Measurements from ENCODE around the gene KRT33B. TPM values are rescaled to one million over a fixed set of nuclear protein-coding genes. Genes with fewer than 3 reads are reported as not detected.

Gene KRT33B
- total RNA-seq, 2 experiments from 2014 or later: not detected

- Histone ChIP-seq H4K20me1 (ENCODE audit: insufficient read depth, low read length) (no peaks in the 10 kb centered on the region), H3K36me3 (ENCODE audit: insufficient read depth, low read length) (no peaks in the 10 kb centered on the region), H3K9me3 (ENCODE audit: low read length) (no peaks in the 10 kb centered on the region), H3K9me2 (ENCODE audit: insufficient read depth, low read length) (no peaks in the 10 kb centered on the region), H2AFZ (ENCODE audit: low read length) (no peak overlapping the region), H3K27ac (ENCODE audit: low read depth, low read length, poor library complexity, severe bottlenecking) (no peak overlapping the region), H3K4me2 (ENCODE audit: low read length) (no peak overlapping the region), H3K4me1 (ENCODE audit: insufficient read depth, low read length, poor library complexity, severe bottlenecking) (no peaks in the 10 kb centered on the region), H3K79me2 (ENCODE audit: insufficient read depth, low read depth, low read length) (no peaks in the 10 kb centered on the region), H3K4me3 (ENCODE audit: low read depth, low read length, poor library complexity, severe bottlenecking) (no peak overlapping the region)
- CTCF ChIA-PET (ENCODE audit: unreplicated experiment): no interaction called here
- BruUV-seq (replicated peaks): no TSS peak
- DNase-seq (ENCODE audit: low spot score): no peak
- no peak for TF ChIP-seq CTCF (conservative IDR thresholded peaks at IDR 0.05; ENCODE audit: low read length)
- TF ChIP-seq EZH2phosphoT487 (IDR thresholded peaks at IDR 0.05; ENCODE audit: borderline replicate concordance, low read depth, low read length): no peak
- POLR2A ChIA-PET: no interaction called here
- intact Hi-C loops (cut with micrococcal nuclease; ENCODE audit: unreplicated experiment): no loop called here
Measured at GRCh38 chr17:41339571-41340172, 29.9 kb downstream of the KRT33B start.

GRCh38 chr17:41338961-41339485 is 30.6 kb downstream of the KRT33B start:
- H3K4me3 ChIP-seq (ENCODE audit: low read depth, low read length, poor library complexity, severe bottlenecking): no peak overlapping the region
- no peaks in the 10 kb centered on the region for H3K9me2 ChIP-seq (ENCODE audit: insufficient read depth, low read length)
- ChIA-PET CTCF (ENCODE audit: unreplicated experiment) (no interaction called here), POLR2A (no interaction called here)
- no peaks in the 10 kb centered on the region for H3K4me1 ChIP-seq (ENCODE audit: insufficient read depth, low read length, poor library complexity, severe bottlenecking)
- no peak overlapping the region for H3K4me2 ChIP-seq (ENCODE audit: low read length)
- H3K9me3 ChIP-seq (ENCODE audit: low read length): no peaks in the 10 kb centered on the region
- no peak for TF ChIP-seq CTCF (conservative IDR thresholded peaks at IDR 0.05; ENCODE audit: low read length)
- TF ChIP-seq EZH2phosphoT487 (IDR thresholded peaks at IDR 0.05; ENCODE audit: borderline replicate concordance, low read depth, low read length): no peak
- H3K36me3 ChIP-seq (ENCODE audit: insufficient read depth, low read length): no peaks in the 10 kb centered on the region
- DNase-seq (ENCODE audit: low spot score): no peak
- no peak overlapping the region for H2AFZ ChIP-seq (ENCODE audit: low read length)
- intact Hi-C loops (cut with micrococcal nuclease; ENCODE audit: unreplicated experiment): no loop called here
- no TSS peak for BruUV-seq (replicated peaks)
- no peaks in the 10 kb centered on the region for H4K20me1 ChIP-seq (ENCODE audit: insufficient read depth, low read length)
- no peaks in the 10 kb centered on the region for H3K79me2 ChIP-seq (ENCODE audit: insufficient read depth, low read depth, low read length)
- no peak overlapping the region for H3K27ac ChIP-seq (ENCODE audit: low read depth, low read length, poor library complexity, severe bottlenecking)

- BruUV-seq (replicated peaks): no TSS peak
- no peak overlapping the region for H3K27ac ChIP-seq (ENCODE audit: low read depth, low read length, poor library complexity, severe bottlenecking)
- ChIA-PET POLR2A (no interaction called here), CTCF (ENCODE audit: unreplicated experiment) (no interaction called here)
- no peak overlapping the region for H3K4me2 ChIP-seq (ENCODE audit: low read length)
- no peaks in the 10 kb centered on the region for H3K9me3 ChIP-seq (ENCODE audit: low read length)
- intact Hi-C loops (cut with micrococcal nuclease; ENCODE audit: unreplicated experiment): no loop called here
- H3K4me1 ChIP-seq (ENCODE audit: insufficient read depth, low read length, poor library complexity, severe bottlenecking): no peaks in the 10 kb centered on the region
- no peaks in the 10 kb centered on the region for H3K36me3 ChIP-seq (ENCODE audit: insufficient read depth, low read length)
- no peaks in the 10 kb centered on the region for H3K9me2 ChIP-seq (ENCODE audit: insufficient read depth, low read length)
- no peak overlapping the region for H3K4me3 ChIP-seq (ENCODE audit: low read depth, low read length, poor library complexity, severe bottlenecking)
- H2AFZ ChIP-seq (ENCODE audit: low read length): no peak overlapping the region
- DNase-seq (ENCODE audit: low spot score): no peak
- no peaks in the 10 kb centered on the region for H4K20me1 ChIP-seq (ENCODE audit: insufficient read depth, low read length)
- TF ChIP-seq EZH2phosphoT487 (IDR thresholded peaks at IDR 0.05; ENCODE audit: borderline replicate concordance, low read depth, low read length) (no peak), CTCF (conservative IDR thresholded peaks at IDR 0.05; ENCODE audit: low read length) (no peak)
- no peaks in the 10 kb centered on the region for H3K79me2 ChIP-seq (ENCODE audit: insufficient read depth, low read depth, low read length)
Measured at GRCh38 chr17:41335747-41336146, 33.9 kb downstream of the KRT33B start.

Data from OCI-LY7 (cell line).